ENCODE measurements around the gene CD300A. TPM values are rescaled to one million over a fixed set of nuclear protein-coding genes. Genes with fewer than 3 reads are reported as not detected.

The CD300A gene
- total RNA-seq, 4 donors from 2014 or later, result 1.9 to 100.0 (median 5.2) TPM

DNA sequence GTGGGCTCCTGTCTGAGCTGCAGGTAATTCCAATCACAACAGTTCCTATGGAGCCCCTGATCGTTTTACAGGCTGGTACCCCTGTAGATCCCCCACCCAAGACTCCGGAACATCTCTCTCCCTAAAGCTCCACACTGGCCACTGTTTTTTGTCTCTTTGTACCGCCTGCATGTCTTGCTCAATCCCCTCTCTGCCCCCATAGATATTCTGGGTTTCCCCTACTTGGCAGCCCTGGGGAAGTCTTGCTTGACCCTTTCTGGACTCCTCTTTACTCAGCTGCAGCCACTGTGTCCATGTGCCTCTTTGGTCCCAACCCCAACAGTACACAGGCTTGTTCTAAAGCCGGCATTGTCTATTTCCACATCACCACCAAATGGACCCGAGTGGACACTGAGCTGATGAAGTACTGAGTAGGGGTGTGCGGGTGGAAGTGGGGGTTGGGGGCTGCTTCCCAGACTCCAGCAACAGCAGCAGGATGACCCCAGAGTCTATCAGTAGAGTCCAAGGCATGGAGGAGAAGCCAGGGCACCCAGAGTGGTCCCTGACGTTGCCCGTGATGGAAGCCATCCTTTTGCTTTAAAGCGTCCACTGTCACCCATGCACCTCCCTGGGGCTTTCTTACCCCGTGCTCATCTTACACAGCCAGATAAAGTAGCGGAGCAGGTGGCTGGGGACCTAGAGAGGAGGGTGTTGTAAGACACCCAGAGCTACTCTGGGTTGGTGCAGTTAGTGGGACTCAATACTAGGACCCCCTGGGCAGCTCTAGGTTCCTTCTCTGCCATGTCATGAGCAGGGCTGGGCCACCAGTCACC is 58.4 kb downstream of the CD300A start:
- TF ChIP-seq, protein P1, sequence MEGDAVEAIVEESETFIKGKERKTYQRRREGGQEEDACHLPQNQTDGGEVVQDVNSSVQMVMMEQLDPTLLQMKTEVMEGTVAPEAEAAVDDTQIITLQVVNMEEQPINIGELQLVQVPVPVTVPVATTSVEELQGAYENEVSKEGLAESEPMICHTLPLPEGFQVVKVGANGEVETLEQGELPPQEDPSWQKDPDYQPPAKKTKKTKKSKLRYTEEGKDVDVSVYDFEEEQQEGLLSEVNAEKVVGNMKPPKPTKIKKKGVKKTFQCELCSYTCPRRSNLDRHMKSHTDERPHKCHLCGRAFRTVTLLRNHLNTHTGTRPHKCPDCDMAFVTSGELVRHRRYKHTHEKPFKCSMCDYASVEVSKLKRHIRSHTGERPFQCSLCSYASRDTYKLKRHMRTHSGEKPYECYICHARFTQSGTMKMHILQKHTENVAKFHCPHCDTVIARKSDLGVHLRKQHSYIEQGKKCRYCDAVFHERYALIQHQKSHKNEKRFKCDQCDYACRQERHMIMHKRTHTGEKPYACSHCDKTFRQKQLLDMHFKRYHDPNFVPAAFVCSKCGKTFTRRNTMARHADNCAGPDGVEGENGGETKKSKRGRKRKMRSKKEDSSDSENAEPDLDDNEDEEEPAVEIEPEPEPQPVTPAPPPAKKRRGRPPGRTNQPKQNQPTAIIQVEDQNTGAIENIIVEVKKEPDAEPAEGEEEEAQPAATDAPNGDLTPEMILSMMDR (IDR thresholded peaks at IDR 0.05; ENCODE audit: low read depth), result no peak

GRCh38 chr17:74525465-74525725 is 59.0 kb downstream of the CD300A start:
- TF ChIP-seq, protein P1 (IDR thresholded peaks at IDR 0.05; ENCODE audit: low read depth), result no peak

DNA sequence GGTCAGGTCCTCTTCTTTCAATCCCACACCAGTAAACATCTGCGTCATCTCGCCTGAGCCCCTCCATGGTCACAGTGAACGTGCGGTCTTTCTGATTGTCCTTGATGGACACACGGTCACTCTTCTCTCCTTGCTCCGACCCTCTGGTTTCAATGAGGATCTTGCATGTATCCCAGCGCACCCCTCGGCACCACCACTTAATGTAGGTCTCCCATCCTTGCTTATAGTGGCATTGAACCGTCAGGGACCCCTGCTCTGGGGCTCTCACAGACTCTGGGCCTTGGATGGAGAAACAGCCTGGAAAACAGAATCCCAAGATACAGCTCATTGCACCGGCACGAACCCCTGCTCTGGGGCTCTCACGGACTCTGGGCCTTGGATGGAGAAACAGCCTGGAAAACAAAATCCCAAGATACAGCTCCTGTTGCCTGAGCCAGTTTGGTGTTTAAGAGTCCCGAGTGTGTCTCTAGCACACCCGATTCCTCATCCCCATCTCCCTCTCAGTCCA is 59.4 kb downstream of the CD300A start:
- TF ChIP-seq, protein P1 (IDR thresholded peaks at IDR 0.05; ENCODE audit: low read depth), result no peak

GRCh38 chr17:74526681-74527080 is 60.2 kb downstream of the CD300A start:
- TF ChIP-seq, protein P1 (IDR thresholded peaks at IDR 0.05; ENCODE audit: low read depth), result no peak

DNA sequence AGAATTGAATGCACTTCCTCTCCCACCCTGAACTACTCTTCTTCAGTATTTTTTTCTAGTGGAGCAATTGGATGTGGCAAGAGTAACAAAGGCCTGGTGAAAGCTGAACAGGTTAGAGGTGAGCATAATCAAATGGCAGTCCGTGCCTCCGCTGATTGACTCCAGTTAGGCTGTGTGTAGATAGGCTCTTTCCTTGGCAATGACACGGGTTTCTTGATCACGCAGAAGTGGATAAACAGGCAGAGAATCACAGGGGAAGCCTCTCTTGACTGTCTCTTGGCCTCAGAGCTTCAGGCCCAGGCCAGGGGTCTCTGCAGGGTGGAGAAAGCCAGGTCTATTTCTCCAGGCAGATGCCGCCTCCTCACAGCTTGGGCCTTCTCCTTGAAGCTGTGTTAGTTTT is 60.6 kb downstream of the CD300A start:
- TF ChIP-seq, protein P1 (IDR thresholded peaks at IDR 0.05; ENCODE audit: low read depth), result no peak

DNA sequence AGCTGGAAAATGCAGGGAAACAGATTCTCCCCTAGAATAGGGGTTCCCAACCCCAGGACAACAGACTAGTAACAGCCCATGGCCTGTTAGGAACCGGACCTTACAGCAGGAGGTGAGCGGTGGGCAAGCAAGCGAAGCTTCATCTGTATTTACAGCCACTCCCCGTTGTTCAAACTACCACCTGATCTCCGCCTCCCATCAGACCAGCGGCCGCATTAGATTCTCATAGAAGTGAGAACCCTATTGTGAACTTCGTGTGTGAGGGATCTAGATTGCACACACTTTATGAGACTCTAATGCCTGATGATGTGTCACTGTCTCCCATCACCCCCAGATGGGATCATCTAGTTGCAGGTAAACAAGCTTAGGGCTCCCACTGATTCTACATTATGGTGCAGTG is 61.3 kb downstream of the CD300A start:
- TF ChIP-seq, protein P1 (IDR thresholded peaks at IDR 0.05; ENCODE audit: low read depth), result no peak

GRCh38 chr17:74528491-74529199 is 62.2 kb downstream of the CD300A start:
- TF ChIP-seq, protein P1 (IDR thresholded peaks at IDR 0.05; ENCODE audit: low read depth), result no peak
